Ovary (tissue), 9 donors: ENCODE results near the gene ZNF777. TPM values are rescaled to one million over a fixed set of nuclear protein-coding genes. Genes with fewer than 3 reads are reported as not detected.

Source experiments
- DNase-seq, 5 donors: peaks; one replicate each; pipeline ENCODE4 v3.0.0-alpha.2; 2019 to 2020
- H3K27ac ChIP-seq, 2 donors: fragments of 200-600 bp; one replicate each; pipeline versions ENCODE4 v1.5.1 to v1.8.0; 2019 to 2022
- H3K27me3 ChIP-seq: fragments of 200-600 bp; one replicate; pipeline ENCODE4 v1.8.0; 2022
- H3K36me3 ChIP-seq: fragments of 200-600 bp; sonication (generic); one replicate; pipeline ENCODE4 v1.5.1; 2019
- H3K4me1 ChIP-seq: one replicate; pipeline ENCODE4 v1.8.1; 2013; ENCODE audit warnings: mild to moderate bottlenecking, moderate library complexity; ENCODE audit not compliant: insufficient read depth
- H3K4me3 ChIP-seq: fragments of 200-600 bp; sonication (generic); one replicate; pipeline ENCODE4 v1.5.1; 2017
- H3K9me3 ChIP-seq, 2 donors: fragments of 200-600 bp in 1 of 2; sonication (generic) in 1 of 2; one replicate each; pipeline versions ENCODE4 v1.5.1 to v1.8.1; 2013 to 2019; ENCODE audit warnings: mild to moderate bottlenecking in 1 of 2, moderate library complexity in 1 of 2
- EP300 ChIP-seq: sonication (generic); formaldehyde crosslinking; IDR thresholded peaks from one replicate; pipeline ENCODE4 v1.6.1; 2017; ENCODE audit warnings: antibody characterized with exemption
- POLR2A ChIP-seq: fragments of 450-650 bp; IDR thresholded peaks from one replicate; pipeline ENCODE4 v1.6.1; 2017; ENCODE audit warnings: antibody characterized with exemption, mild to moderate bottlenecking, moderate library complexity
- WGBS, 3 donors: extraction: QIAGEN DNeasy Blood & Tissue Kit in 1 of 3; methylation state at CpG; one replicate each; pipeline versions ENCODE4 v1.1.5 to v1.1.7; 2013 to 2017; 5-methylcytosine and 5-hydroxymethylcytosine counted together
- intact Hi-C, 4 donors: fragments of 100-400 bp; cut with DNase I; formaldehyde crosslinking; loops; one replicate each; pipeline versions ENCODE4 v1.11.0 to v1.15.1; 2022 to 2023
- polyA plus RNA-seq, 2 donors: library from polyadenylated mRNA; stranded (reverse); fragments of 200-250 nt in 1 of 2; fragments of 350-450 nt in 1 of 2; fragmentation: Illumina TruSeq in 1 of 2; extraction: RNeasy Lipid Tissue Mini Kit (QIAGEN cat#74804) in 1 of 2; gene quantifications; one replicate each; pipeline ENCODE4 v1.2.3, GENCODE V29; 2013 to 2014
- total RNA-seq, 7 donors: library from RNA; depleted of rRNA in 2 of 7; stranded (reverse); fragments of >200 nt in 2 of 7; fragmentation: NEBNext Ultra II Directional in 3 of 7; extraction: Animal tissue kit (Norgen Biotek cat#: 25700) in 3 of 7; gene quantifications; one replicate each; pipeline versions ENCODE4 v1.1.0 to v1.2.4, GENCODE V29; 2016 to 2023
- TF ChIP-seq, protein P1 (sequence below), 3 donors: fragments of 450-650 bp in 2 of 3; fragments of 200-600 bp in 1 of 3; IDR thresholded peaks; one replicate each; pipeline versions ENCODE4 v1.5.1 to v1.8.0; 2016 to 2022; ENCODE audit warnings: antibody characterized with exemption in 3 of 3, mild to moderate bottlenecking in 1 of 3
- donor health status: DM: no; HTN: no; CAD: no; lungs with moderate emphysema.
- donor health status: DM: no; HTN: no; CAD: no.
- donor health status: Bipolar disorder and iron deficiency.
- donor health status: DM: yes; HTN: yes; CAD: no.
- donor health status: DM: no; HTN: no; CAD: no.
- donor health status: DM: yes; HTN: yes; CAD: no.

Gene ZNF777
- total and polyA plus RNA-seq, 9 donors: 3.8 to 20.4 (median 13.8) TPM

DNA sequence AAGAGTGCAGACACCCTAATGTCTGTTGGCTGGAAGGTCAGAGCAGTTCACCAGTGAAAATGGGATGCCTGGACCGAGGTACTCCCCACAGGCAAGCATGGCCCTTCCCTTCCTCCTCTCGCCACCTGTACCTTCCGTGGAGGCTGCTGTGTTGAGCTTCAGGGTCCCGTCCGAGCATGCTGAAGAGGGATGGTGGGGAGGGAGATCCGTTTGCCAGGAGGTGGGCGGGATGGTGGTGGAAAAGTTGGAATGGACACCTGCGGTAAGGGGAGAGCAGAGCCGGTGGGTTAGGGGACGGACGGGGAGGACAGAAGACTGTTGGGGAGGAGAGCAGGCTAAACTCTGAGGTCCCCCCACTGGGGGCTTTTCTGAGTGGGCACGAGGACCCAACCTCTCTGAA is 15.9 kb upstream of the ZNF777 start:
- no peak for DNase-seq
- Histone ChIP-seq H3K4me3 (no peak overlapping the region), H3K9me3 (no peaks in the 10 kb centered on the region), H3K36me3 (no peaks in the 10 kb centered on the region), H3K27ac (no peak overlapping the region), H3K4me1 (no peaks in the 10 kb centered on the region), H3K27me3 (no peaks in the 10 kb centered on the region)
- TF ChIP-seq EP300 (no peak), POLR2A (no peak)
- TF ChIP-seq, protein P1, sequence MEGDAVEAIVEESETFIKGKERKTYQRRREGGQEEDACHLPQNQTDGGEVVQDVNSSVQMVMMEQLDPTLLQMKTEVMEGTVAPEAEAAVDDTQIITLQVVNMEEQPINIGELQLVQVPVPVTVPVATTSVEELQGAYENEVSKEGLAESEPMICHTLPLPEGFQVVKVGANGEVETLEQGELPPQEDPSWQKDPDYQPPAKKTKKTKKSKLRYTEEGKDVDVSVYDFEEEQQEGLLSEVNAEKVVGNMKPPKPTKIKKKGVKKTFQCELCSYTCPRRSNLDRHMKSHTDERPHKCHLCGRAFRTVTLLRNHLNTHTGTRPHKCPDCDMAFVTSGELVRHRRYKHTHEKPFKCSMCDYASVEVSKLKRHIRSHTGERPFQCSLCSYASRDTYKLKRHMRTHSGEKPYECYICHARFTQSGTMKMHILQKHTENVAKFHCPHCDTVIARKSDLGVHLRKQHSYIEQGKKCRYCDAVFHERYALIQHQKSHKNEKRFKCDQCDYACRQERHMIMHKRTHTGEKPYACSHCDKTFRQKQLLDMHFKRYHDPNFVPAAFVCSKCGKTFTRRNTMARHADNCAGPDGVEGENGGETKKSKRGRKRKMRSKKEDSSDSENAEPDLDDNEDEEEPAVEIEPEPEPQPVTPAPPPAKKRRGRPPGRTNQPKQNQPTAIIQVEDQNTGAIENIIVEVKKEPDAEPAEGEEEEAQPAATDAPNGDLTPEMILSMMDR (IDR thresholded peaks at IDR 0.05): no peak
- 91 to 96% (median 92%) methylated on average over 12 of the region's 12 CpGs for WGBS, 3 donors
- intact Hi-C loops: no loop called here

GRCh38 chr7:149475121-149476045 is 14.5 kb upstream of the ZNF777 start:
- no peaks in the 10 kb centered on the region for H3K9me3 ChIP-seq
- no peak overlapping the region for H3K4me3 ChIP-seq
- no peak for DNase-seq
- TF ChIP-seq EP300: no peak
- TF ChIP-seq, protein P1 (IDR thresholded peaks at IDR 0.05): no peak
- no peak for TF ChIP-seq POLR2A
- no peaks in the 10 kb centered on the region for H3K27me3 ChIP-seq
- no peaks in the 10 kb centered on the region for H3K4me1 ChIP-seq
- H3K27ac ChIP-seq: no peak overlapping the region
- WGBS, 3 donors: 93 to 96% (median 95%) methylated on average over 20 to 21 of the region's 21 CpGs
- intact Hi-C loops: no loop called here
- no peaks in the 10 kb centered on the region for H3K36me3 ChIP-seq

DNA sequence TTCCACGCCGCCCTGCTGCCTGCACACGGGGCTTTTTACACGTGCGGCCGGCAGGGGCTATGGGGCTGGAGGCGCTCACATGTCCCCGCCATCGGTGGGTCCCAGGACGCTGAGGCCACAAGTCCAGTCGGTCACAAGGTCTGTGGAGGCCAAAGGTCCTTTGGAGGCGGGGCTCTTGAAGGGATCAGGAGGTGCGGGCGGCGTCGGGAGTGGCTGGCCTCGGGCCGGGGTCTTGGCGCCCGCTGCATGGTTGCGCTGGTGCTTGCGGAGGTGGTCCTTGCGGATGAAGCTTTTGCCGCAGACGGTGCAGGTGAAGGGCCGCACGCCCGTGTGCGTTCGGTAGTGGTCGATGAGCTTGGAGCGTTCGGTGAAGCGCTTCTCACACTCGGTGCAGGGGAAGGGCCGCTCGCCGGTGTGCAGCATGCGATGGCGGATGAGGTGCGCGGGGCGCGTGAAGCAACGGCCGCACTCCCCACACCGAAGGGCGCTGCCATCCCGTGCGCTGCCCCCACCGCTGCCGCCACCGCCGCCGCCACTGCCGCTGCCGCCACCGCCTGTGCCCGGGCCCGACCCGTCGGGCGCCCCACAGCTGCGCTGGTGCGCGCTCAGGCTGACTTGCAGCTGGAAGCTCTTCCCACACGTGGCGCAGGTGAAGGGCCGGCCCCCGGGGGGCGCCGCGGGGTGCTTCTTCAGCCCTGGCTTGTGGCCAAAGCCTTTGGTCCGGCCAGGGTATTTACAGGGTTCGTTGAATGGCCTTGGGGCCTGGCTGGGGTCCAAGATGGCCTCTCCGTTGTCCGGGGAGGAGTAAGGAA is 13.7 kb upstream of the ZNF777 start:
- DNase-seq: no peak
- Histone ChIP-seq H3K27me3 (no peaks in the 10 kb centered on the region), H3K4me3 (no peak overlapping the region), H3K4me1 (no peaks in the 10 kb centered on the region), H3K27ac (no peak overlapping the region), H3K9me3 (no peaks in the 10 kb centered on the region), H3K36me3 (no peaks in the 10 kb centered on the region)
- TF ChIP-seq, protein P1 (IDR thresholded peaks at IDR 0.05): no peak
- TF ChIP-seq POLR2A (no peak), EP300 (no peak)
- 92 to 96% (median 93%) methylated on average over 73 to 77 of the region's 77 CpGs for WGBS, 3 donors
- intact Hi-C loops: no loop called here

GRCh38 chr7:149473251-149473650 is 12.4 kb upstream of the ZNF777 start:
- no peaks in the 10 kb centered on the region for H3K4me1 ChIP-seq
- no peak overlapping the region for H3K27ac ChIP-seq
- TF ChIP-seq POLR2A: no peak
- no peak for TF ChIP-seq EP300
- TF ChIP-seq, protein P1 (IDR thresholded peaks at IDR 0.05): no peak
- no peaks in the 10 kb centered on the region for H3K36me3 ChIP-seq
- no peaks in the 10 kb centered on the region for H3K9me3 ChIP-seq
- no peak overlapping the region for H3K4me3 ChIP-seq
- WGBS, 3 donors: 87 to 90% (median 90%) methylated on average over 6 of the region's 6 CpGs
- intact Hi-C loops: no loop called here
- DNase-seq: no peak
- H3K27me3 ChIP-seq: no peaks in the 10 kb centered on the region
